Fibroblast of gingiva (primary cell): ENCODE measurements around the gene KRTAP19-6.
"Not testable (repeated sequence)": the region's sequence is repeated elsewhere in the genome, so short reads cannot be mapped to it uniquely, and the experiment has no call there.

ENCODE experiments used
- DNase-seq: peaks from one replicate; pipeline ENCODE4 v3.0.0-alpha.2; 2011; ENCODE audit warnings: low read depth

The KRTAP19-6 gene, protein sequence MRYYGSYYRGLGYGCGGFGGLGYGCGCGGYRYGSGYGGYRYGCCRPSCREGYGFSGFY

GRCh38 chr21:30541764-30542163, at the start of gene KRTAP19-6:
Gene KRTAP19-6 (minus strand): TSS chr21:30541864. CDS start chr21:30541833, 31 bp downstream.
- DNase-seq = no peak

- DNase-seq = no peak
Measured at GRCh38 chr21:30590297-30590696, 48.6 kb upstream of the KRTAP19-6 start, which contains the start of gene KRTAP22-2. Gene KRTAP22-2 (minus strand): TSS chr21:30590397.

DNA sequence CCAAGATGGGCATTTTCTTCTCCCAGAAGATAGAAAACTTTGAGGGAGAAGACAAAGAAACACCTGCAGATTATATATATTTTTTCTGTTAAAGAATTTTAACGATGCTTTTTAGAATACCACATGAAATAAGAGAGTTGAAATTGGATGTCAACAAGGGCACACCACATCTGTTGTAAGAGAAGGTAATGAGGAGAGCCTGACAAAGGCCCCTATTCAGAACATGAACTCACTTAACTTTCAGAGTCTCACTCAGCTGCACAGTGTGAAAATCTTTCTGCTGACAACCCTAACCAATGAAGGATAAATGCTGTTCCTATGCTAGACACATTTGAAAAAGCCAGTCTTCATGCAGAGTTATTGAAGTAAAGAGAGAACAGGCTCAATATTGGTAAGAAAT, 41.2 kb upstream of the KRTAP19-6 start:
- DNase-seq = no peak

GRCh38 chr21:30580132-30580531, 38.5 kb upstream of the KRTAP19-6 start:
- DNase-seq = no peak

DNA sequence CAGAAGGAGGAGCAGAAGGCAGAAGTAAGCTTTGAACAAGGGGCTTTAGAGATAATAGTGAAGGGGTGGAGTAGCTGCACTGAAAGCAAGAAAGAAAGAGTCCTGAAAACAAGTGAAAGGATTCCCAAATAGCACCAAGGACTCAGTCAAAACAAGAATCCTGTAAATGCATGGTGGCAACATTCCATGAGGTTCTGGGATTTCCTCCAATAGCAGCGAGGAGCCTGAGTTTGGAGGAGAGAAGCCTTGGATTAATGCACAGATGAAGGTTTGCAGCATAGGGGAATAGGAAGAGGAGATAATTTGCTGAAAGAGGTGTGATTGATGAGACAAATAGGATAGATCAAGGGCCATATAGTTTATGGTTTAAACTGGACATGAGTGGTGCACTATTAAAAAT, 37.7 kb upstream of the KRTAP19-6 start:
- no peak for DNase-seq

- no peak for DNase-seq
Measured at GRCh38 chr21:30577766-30578165, 36.1 kb upstream of the KRTAP19-6 start.

DNA sequence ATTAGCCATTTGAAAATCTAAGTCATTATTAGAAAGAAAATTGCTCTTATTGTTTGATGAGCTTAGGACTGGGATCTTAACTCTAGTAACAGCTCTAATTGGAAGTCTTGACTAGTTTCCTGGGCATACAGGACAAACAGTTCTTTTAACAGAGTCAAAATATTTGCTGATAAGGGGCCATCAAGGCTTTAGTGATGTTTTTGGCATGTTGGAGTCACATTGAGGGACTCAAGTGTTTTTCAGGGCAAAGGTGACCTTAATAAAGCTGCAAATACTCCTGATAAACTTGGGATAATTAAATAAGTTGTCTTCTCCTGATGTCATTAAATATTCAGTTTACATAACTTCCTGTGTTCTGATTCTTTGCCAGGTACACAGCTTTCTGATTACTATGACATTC, 26.0 kb upstream of the KRTAP19-6 start:
- DNase-seq = no peak

DNA sequence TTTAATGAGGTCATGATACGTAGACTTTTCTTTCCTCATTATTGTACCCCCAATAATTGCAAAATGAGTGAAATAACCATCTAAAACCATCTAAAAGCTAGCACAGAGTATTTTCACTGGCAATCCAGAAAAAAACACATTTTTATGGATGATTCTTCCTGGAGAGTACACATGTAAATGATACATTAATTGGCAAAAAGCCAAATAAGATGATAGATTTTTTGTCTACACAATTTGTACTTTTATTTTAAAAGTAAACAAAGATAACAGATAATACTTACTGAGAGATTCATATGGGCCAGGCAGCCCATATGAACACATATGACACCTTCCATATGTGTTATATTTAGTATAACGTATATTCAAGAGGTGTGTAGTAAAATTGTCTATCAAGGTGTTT, 22.0 kb upstream of the KRTAP19-6 start:
- no peak for DNase-seq

DNA sequence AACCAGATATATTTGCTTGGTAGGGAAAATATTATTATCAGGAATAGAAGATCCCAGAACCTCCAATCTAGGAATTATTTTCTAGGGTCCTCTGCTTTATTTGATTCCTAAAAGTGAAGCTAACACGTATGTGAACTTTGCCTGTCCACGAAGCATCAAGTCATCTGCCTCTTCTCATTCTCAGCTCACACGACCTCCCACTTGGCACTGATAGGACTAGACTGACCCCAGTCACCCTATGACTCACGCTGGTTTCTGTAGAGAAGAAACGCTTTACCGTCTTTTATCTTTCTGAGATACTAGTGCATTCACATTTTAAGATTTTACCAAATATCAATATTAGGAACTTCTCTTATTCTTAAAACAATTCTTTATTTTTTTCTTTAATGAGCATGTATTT, 21.4 kb upstream of the KRTAP19-6 start:
- no peak for DNase-seq

DNA sequence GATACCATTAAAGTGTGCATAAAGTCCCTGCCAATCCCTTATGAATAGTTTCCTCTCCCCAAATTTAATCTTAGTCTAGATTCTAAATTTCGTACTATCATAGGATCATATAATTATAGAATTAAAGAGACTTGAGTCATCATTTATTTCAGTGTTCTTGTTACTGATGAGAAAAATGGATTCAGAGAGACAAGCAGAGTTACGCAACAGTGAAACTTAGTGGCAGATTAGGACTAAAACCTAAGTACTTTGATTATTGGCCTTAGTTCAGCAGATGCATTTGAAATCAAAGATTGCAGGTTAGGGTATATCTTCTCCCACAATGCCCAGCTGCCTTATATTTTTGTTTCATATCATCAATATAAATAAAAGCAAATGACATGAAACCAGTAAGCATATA, 20.3 kb upstream of the KRTAP19-6 start:
- no peak for DNase-seq

DNA sequence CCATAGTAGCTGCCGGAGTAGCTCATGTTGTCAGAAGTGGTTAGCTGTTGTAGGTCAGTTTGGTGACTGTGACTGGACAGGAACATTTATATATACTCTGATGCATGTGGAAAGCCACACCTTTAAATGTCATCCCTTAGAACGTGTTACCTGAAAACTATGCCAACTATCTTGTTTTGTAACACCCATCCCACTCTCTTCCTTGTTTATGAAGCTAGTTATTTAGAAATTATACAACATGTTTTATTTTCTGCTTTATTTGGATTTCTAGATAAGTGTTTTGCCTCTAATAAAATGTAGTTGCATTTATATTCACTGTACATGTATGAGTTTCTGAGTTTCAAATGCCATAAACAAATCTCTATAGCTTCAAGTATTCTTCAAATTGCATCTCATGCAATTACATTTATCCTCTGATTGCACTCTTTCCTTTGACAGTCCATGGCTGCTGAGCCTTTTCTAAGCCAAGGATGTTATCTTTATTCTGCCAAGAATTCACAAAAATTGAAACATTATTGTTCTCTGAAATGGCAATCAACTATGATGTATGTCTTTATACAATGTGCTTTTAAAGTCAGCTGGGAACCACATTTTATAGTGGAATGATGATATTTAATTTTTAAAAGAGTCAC, 19.7 kb upstream of the KRTAP19-6 start, which contains the start of gene KRTAP19-7:
KRTAP19-7 (minus strand) TSS at position 51 of the 632 bp plus-strand sequence; CDS start at position 26, 25 bp downstream.
- DNase-seq = no peak

DNA sequence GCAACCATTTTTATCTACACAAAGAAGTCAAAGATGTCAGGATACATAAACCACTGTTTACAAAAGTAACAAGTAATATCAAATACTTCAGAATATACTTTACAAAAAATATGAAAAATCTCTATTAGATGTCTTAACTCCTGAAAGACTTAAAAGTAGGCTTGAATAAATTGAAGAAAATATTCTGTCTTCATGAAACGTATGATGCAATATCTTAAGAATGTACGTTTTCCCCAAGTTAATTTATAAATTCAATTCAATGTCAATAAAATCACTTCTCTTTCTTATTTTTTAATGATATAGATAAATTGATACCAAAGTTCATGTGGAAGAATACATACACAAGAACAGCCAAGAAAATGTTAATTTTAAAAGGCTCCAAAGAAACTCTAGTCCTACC, 13.4 kb upstream of the KRTAP19-6 start:
- DNase-seq = no peak

GRCh38 chr21:30552782-30553181, 11.1 kb upstream of the KRTAP19-6 start:
- no peak for DNase-seq

DNA sequence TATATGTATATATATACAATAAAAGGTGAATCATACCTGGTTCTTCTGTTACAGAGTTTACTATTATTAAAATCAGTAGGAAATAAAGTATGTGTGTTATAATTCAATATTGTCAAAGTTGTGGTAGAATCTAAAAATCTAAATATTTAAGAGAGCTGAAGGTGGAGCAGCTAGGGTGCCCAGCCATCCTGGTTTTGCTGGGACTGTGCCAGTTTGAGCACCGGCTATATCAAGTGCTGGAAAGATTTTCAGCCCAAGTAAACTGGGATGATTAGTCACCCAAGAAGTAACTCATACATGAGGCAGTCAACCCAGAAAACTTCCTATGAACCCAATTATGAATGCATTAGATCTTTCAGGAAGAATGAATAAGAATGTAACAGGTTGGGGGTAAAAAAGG, 22.8 kb downstream of the KRTAP19-6 start:
- DNase-seq = no peak

DNA sequence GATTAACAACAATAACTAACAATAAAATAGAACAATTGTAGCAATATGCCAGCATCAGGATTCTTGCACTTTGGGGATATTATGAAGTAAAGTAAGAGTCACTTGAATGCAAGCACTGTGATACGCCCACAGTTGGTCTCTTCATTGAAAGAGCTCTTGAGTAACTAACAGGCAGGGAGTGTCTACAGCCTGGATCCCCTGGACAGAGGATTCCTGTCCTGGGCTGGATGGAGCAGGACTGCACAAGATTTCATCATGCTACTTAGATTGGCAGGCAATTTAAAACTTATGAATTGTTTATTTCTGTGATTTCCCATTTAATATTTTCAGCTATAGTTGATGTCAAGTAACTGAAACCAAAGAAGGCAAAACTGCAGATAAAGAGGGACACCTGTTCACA, 26.0 kb downstream of the KRTAP19-6 start:
- no peak for DNase-seq

GRCh38 chr21:30505621-30506205, 36.0 kb downstream of the KRTAP19-6 start:
- not testable (repeated sequence) for DNase-seq

GRCh38 chr21:30502041-30502440, 39.6 kb downstream of the KRTAP19-6 start, which contains the start of gene KRTAP19-5:
Gene KRTAP19-5 (minus strand): TSS chr21:30502141. CDS start chr21:30502090, 51 bp downstream.
- no peak for DNase-seq

DNA sequence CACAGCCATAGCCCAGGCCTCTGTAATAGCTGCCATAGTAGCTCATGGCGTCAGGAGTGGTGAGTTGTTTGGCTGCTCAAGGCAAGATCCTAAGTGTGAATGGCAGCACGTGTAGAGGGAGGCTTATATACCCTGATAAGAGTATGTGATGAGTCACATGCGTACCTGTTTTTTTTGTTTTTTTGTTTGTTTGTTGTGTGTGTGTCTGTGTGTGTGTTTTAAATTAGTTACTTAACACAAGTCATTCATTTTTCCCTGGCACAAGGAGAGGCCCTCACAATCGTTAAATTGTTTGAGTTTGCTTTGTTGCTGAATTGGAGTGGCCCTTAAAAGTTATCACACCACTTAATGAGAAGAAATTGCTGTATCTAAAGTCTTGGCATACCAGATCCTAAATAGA, 44.6 kb downstream of the KRTAP19-6 start, which contains the start of gene KRTAP19-4:
KRTAP19-4 (minus strand) TSS at position 101 of the 400 bp plus-strand sequence; CDS start at position 46, 55 bp downstream.
- DNase-seq = no peak

DNA sequence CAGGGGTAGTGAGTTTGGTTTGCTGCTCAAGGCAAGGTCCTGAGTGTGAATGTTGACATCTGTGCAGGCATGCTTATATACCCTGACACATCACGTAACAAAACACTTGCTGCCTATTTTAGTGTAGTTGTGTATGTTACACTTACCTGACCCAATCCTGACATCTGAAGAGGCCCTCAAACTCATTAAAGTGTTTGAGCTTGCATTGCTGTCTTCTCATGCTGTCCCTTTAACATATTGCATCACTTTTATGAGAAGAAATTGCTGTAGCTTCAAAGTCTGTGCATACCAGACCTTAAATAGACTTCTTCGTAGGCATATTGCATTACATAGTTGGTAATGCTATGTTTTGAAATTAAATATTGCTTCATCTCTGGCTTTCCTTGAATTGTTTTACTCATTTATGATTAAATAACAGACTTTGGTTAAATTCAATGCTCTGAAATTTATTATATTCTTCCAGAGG, 49.7 kb downstream of the KRTAP19-6 start, which contains the start of gene KRTAP19-3:
KRTAP19-3 (minus strand) TSS at position 51 of the 466 bp plus-strand sequence. CDS start 56 bp downstream, outside the sequence.
- DNase-seq = no peak
